Left lung (tissue), 10 donors: Measurements from ENCODE around the gene RUVBL1. TPM values are rescaled to one million over a fixed set of nuclear protein-coding genes. Genes with fewer than 3 reads are reported as not detected.

ENCODE experiments used
- ATAC-seq: fragments of 200-7000 bp; cut with Tn5 transposase; one replicate; pipeline ENCODE4 v1.9.1; 2020; ENCODE audit warnings: moderate library complexity
- DNase-seq, 4 donors: peaks; one replicate each; pipeline ENCODE4 v3.0.0-alpha.2; 2013 to 2020
- H3K27ac ChIP-seq, 2 donors: fragments of 200-600 bp; sonication (generic) in 1 of 2; one replicate each; pipeline versions ENCODE4 v1.5.0 to v1.8.0; 2020 to 2021
- H3K27me3 ChIP-seq, 2 donors: fragments of 200-600 bp; sonication (generic) in 1 of 2; one replicate each; pipeline versions ENCODE4 v1.5.0 to v1.8.0; 2020 to 2021
- H3K36me3 ChIP-seq, 2 donors: fragments of 200-600 bp; sonication (generic) in 1 of 2; one replicate each; pipeline versions ENCODE4 v1.5.0 to v1.8.0; 2020 to 2021
- H3K4me1 ChIP-seq, 2 donors: fragments of 200-600 bp; one replicate each; pipeline ENCODE4 v1.8.0; 2021
- H3K4me3 ChIP-seq, 2 donors: fragments of 200-600 bp; sonication (generic) in 1 of 2; one replicate each; pipeline versions ENCODE4 v1.5.0 to v1.8.0; 2020 to 2021; ENCODE audit warnings: mild to moderate bottlenecking in 1 of 2
- H3K9me3 ChIP-seq, 2 donors: fragments of 200-600 bp; sonication (generic) in 1 of 2; one replicate each; pipeline versions ENCODE4 v1.5.0 to v1.8.0; 2020 to 2021
- intact Hi-C, 2 donors: fragments of 100-400 bp; cut with DNase I; formaldehyde crosslinking; loops; one replicate each; pipeline versions ENCODE4 v1.11.2 to v1.14.2; 2022
- polyA plus RNA-seq, 6 donors: library from polyadenylated mRNA; unstranded; fragments of 120-200 nt; gene quantifications; one replicate each; pipeline ENCODE4 v1.2.1, GENCODE V29; 2013; ENCODE audit not compliant: insufficient read length in 6 of 6
- total RNA-seq, 2 donors: library from RNA; stranded (reverse); fragmentation: NEBNext Ultra II Directional; extraction: Animal tissue kit (Norgen Biotek cat#: 25700); gene quantifications; one replicate each; pipeline ENCODE4 v1.2.1, GENCODE V29; 2021
- TF ChIP-seq, protein P1 (sequence below), 2 donors: fragments of 200-600 bp; sonication (generic) in 1 of 2; IDR thresholded peaks; one replicate each; pipeline versions ENCODE4 v1.5.0 to v1.8.0; 2021; ENCODE audit warnings: antibody characterized with exemption in 2 of 2
- donor health status: DM: no; HTN: yes; CAD: no.
- donor health status: DM: no; HTN: no; CAD: no.

RUVBL1 gene
- total and polyA plus RNA-seq, 8 donors: 22.3 to 55.3 (median 48.1) TPM

DNA sequence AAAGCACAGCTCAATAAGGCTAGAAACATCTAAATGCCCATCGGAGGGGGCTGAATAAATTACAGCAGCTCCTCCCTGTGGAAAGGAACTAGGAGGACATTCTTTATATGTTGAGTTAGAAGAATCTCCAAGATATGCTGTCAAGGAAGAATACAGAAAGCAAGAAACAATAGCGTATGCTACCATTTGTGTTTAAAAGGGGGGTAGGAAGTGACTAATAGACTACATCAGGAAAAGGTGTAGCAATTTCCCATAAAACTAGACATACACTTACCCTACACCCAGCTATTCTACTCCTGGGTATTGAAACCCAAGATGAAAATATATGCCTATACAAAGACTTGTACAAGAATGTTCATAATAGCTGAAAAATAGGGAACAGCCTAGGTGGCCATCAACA, 49.8 kb downstream of the RUVBL1 start:
- DNase-seq (no peak), ATAC-seq (no peak)
- Histone ChIP-seq H3K36me3 (peaks cover under 1 to 50% of the 10 kb centered on the region in 2 donors), H3K27me3 (peaks cover 0 to 9% of the 10 kb centered on the region in 2 donors), H3K4me1 (peaks cover 3 to 59% of the 10 kb centered on the region in 2 donors), H3K27ac (peak overlapping the region in 1 of 2 donors; percentile 75), H3K9me3 (no peaks in the 10 kb centered on the region), H3K4me3 (no peak overlapping the region)
- TF ChIP-seq, protein P1, sequence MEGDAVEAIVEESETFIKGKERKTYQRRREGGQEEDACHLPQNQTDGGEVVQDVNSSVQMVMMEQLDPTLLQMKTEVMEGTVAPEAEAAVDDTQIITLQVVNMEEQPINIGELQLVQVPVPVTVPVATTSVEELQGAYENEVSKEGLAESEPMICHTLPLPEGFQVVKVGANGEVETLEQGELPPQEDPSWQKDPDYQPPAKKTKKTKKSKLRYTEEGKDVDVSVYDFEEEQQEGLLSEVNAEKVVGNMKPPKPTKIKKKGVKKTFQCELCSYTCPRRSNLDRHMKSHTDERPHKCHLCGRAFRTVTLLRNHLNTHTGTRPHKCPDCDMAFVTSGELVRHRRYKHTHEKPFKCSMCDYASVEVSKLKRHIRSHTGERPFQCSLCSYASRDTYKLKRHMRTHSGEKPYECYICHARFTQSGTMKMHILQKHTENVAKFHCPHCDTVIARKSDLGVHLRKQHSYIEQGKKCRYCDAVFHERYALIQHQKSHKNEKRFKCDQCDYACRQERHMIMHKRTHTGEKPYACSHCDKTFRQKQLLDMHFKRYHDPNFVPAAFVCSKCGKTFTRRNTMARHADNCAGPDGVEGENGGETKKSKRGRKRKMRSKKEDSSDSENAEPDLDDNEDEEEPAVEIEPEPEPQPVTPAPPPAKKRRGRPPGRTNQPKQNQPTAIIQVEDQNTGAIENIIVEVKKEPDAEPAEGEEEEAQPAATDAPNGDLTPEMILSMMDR (IDR thresholded peaks at IDR 0.05): no peak
- intact Hi-C loops: no loop called here

DNA sequence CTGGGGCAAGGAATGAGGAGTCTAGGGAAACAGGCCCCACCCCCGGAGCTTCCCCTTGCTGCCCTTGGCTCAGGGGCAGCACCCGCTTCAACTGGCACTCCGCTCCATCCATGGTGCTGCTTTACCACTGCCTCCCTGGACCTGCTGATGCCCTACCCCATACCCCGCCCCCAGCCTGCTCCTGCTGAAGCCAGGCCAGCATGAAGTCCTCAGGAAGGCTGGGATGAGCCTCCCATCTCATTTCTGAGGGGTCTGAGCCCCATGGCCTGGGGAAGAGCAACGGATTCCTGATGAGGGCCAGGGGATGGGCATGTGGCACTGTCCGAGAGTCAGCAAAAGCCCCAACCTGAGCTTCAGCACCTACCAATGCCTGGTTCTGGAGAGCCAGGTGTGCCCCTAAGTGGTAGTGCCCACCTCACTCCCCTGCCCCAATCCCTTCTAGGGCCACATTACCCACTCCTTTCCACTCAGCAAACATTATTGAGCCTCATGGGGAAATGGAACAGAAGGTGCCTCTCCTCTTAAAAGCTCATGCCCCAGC, 50.4 kb downstream of the RUVBL1 start:
- peaks cover 3 to 59% of the 10 kb centered on the region in 2 donors for H3K4me1 ChIP-seq

GRCh38 chr3:128072454-128073184, 51.0 kb downstream of the RUVBL1 start:
- H3K27me3 ChIP-seq: peaks cover 0 to 9% of the 10 kb centered on the region in 2 donors
- TF ChIP-seq, protein P1 (IDR thresholded peaks at IDR 0.05): no peak
- no peaks in the 10 kb centered on the region for H3K9me3 ChIP-seq
- intact Hi-C loops: no loop called here
- DNase-seq: peak in 1 of 4 donors; percentile 31
- no peak overlapping the region for H3K4me3 ChIP-seq
- ATAC-seq: no peak
- H3K27ac ChIP-seq: peak overlapping the region in 1 of 2 donors; percentile 75
- H3K4me1 ChIP-seq: peaks cover 3 to 54% of the 10 kb centered on the region in 2 donors
- peaks cover 5 to 60% of the 10 kb centered on the region in 2 donors for H3K36me3 ChIP-seq

More for the DNA sequence above, 50.4 kb downstream of the RUVBL1 start:
- H3K9me3 ChIP-seq: no peaks in the 10 kb centered on the region
- no peak for DNase-seq
- peak overlapping the region in 1 of 2 donors; percentile 75 for H3K27ac ChIP-seq
- TF ChIP-seq, protein P1 (IDR thresholded peaks at IDR 0.05): no peak
- peaks cover 3 to 54% of the 10 kb centered on the region in 2 donors for H3K36me3 ChIP-seq
- intact Hi-C loops: no loop called here
- peaks cover 0 to 9% of the 10 kb centered on the region in 2 donors for H3K27me3 ChIP-seq
- no peak for ATAC-seq
- no peak overlapping the region for H3K4me3 ChIP-seq

DNA sequence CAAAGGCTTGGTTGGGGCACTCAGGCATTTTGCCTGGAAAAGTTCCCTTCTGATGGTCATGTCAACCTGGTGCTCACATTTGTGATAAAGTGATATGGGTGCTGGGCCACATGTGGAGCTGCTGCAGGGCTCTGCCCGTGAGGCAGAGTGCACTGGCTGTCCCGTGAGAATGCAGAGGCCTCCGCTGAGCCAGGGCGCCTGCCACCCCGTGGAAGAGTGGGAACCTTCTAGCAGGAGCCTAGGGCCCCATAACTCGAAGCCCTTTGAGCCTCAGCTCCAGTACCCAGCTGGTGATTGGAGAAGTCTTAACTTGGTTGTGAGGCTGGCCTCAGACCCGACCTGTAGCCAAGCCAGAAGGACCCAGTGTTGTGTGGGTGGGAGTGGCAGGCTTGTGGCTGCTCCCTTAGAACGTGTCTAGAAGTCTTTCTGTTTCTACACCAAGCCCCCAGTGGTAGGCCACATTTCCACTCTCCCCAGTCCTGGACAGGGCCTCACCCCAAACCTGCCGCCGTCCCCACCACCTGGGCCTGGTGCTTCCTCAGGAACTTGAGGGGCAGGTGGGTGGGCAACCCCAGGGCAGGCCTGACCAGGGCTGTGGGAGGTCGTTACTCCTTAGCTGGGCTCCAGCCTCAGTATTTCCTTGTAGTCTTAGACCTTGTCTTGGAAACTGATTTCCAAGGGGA, 51.7 kb downstream of the RUVBL1 start:
- DNase-seq (no peak), ATAC-seq (no peak)
- TF ChIP-seq, protein P1 (IDR thresholded peaks at IDR 0.05): no peak
- intact Hi-C loops: no loop called here
- Histone ChIP-seq H3K27ac (no peak overlapping the region), H3K36me3 (peaks cover 5 to 67% of the 10 kb centered on the region in 2 donors), H3K4me1 (peaks cover 3 to 47% of the 10 kb centered on the region in 2 donors), H3K9me3 (no peaks in the 10 kb centered on the region), H3K4me3 (no peak overlapping the region), H3K27me3 (peaks cover 0 to 9% of the 10 kb centered on the region in 2 donors)
